Ovary (tissue), 9 donors: ENCODE measurements around the gene TIGAR. TPM values are rescaled to one million over a fixed set of nuclear protein-coding genes. Genes with fewer than 3 reads are reported as not detected.

Experiments
- DNase-seq, 5 donors: peaks; one replicate each; pipeline ENCODE4 v3.0.0-alpha.2; 2019 to 2020
- H3K27ac ChIP-seq, 2 donors: fragments of 200-600 bp; one replicate each; pipeline versions ENCODE4 v1.5.1 to v1.8.0; 2019 to 2022
- H3K27me3 ChIP-seq: fragments of 200-600 bp; one replicate; pipeline ENCODE4 v1.8.0; 2022
- H3K36me3 ChIP-seq: fragments of 200-600 bp; sonication (generic); one replicate; pipeline ENCODE4 v1.5.1; 2019
- H3K4me1 ChIP-seq: one replicate; pipeline ENCODE4 v1.8.1; 2013; ENCODE audit warnings: mild to moderate bottlenecking, moderate library complexity; ENCODE audit not compliant: insufficient read depth
- H3K4me3 ChIP-seq: fragments of 200-600 bp; sonication (generic); one replicate; pipeline ENCODE4 v1.5.1; 2017
- H3K9me3 ChIP-seq, 2 donors: fragments of 200-600 bp in 1 of 2; sonication (generic) in 1 of 2; one replicate each; pipeline versions ENCODE4 v1.5.1 to v1.8.1; 2013 to 2019; ENCODE audit warnings: mild to moderate bottlenecking in 1 of 2, moderate library complexity in 1 of 2
- CTCF ChIP-seq, 3 donors: fragments of 450-650 bp in 2 of 3; fragments of 200-600 bp in 1 of 3; IDR thresholded peaks; one replicate each; pipeline versions ENCODE4 v1.5.1 to v1.8.0; 2016 to 2022; ENCODE audit warnings: antibody characterized with exemption in 3 of 3, mild to moderate bottlenecking in 1 of 3
- EP300 ChIP-seq: sonication (generic); formaldehyde crosslinking; IDR thresholded peaks from one replicate; pipeline ENCODE4 v1.6.1; 2017; ENCODE audit warnings: antibody characterized with exemption
- POLR2A ChIP-seq: fragments of 450-650 bp; IDR thresholded peaks from one replicate; pipeline ENCODE4 v1.6.1; 2017; ENCODE audit warnings: antibody characterized with exemption, mild to moderate bottlenecking, moderate library complexity
- WGBS, 3 donors: extraction: QIAGEN DNeasy Blood & Tissue Kit in 1 of 3; methylation state at CpG; one replicate each; pipeline versions ENCODE4 v1.1.5 to v1.1.7; 2013 to 2017; 5-methylcytosine and 5-hydroxymethylcytosine counted together
- intact Hi-C, 4 donors: fragments of 100-400 bp; cut with DNase I; formaldehyde crosslinking; loops; one replicate each; pipeline versions ENCODE4 v1.11.0 to v1.15.1; 2022 to 2023
- polyA plus RNA-seq, 2 donors: library from polyadenylated mRNA; stranded (reverse); fragments of 200-250 nt in 1 of 2; fragments of 350-450 nt in 1 of 2; fragmentation: Illumina TruSeq in 1 of 2; extraction: RNeasy Lipid Tissue Mini Kit (QIAGEN cat#74804) in 1 of 2; gene quantifications; one replicate each; pipeline ENCODE4 v1.2.3, GENCODE V29; 2013 to 2014
- total RNA-seq, 7 donors: library from RNA; depleted of rRNA in 2 of 7; stranded (reverse); fragments of >200 nt in 2 of 7; fragmentation: NEBNext Ultra II Directional in 3 of 7; extraction: Animal tissue kit (Norgen Biotek cat#: 25700) in 3 of 7; gene quantifications; one replicate each; pipeline versions ENCODE4 v1.1.0 to v1.2.4, GENCODE V29; 2016 to 2023
- donor health status: DM: no; HTN: no; CAD: no; lungs with moderate emphysema.
- donor health status: DM: no; HTN: no; CAD: no.
- donor health status: Bipolar disorder and iron deficiency.
- donor health status: DM: yes; HTN: yes; CAD: no.
- donor health status: DM: no; HTN: no; CAD: no.
- donor health status: DM: yes; HTN: yes; CAD: no.

Gene TIGAR
- total and polyA plus RNA-seq, 9 donors = 0.36 to 10.3 (median 4.1) TPM

- intact Hi-C loops = no loop called here
- 29 to 53% (median 36%) methylated on average over 4 of the region's 4 CpGs for WGBS, 3 donors
- Histone ChIP-seq H3K9me3 (no peaks in the 10 kb centered on the region), H3K36me3 (no peaks in the 10 kb centered on the region), H3K4me1 (no peaks in the 10 kb centered on the region), H3K4me3 (no peak overlapping the region), H3K27me3 (no peaks in the 10 kb centered on the region), H3K27ac (no peak overlapping the region)
- no peak for TF ChIP-seq EP300
- TF ChIP-seq CTCF (IDR thresholded peaks at IDR 0.05) = no peak
- no peak for TF ChIP-seq POLR2A
- no peak for DNase-seq
Observed at GRCh38 chr12:4353785-4354208, 32.8 kb downstream of the TIGAR start.

- Histone ChIP-seq H3K27ac (no peak overlapping the region), H3K36me3 (no peaks in the 10 kb centered on the region), H3K27me3 (no peaks in the 10 kb centered on the region), H3K4me3 (no peak overlapping the region), H3K4me1 (no peaks in the 10 kb centered on the region), H3K9me3 (no peaks in the 10 kb centered on the region)
- no peak for TF ChIP-seq POLR2A
- TF ChIP-seq CTCF (IDR thresholded peaks at IDR 0.05) = no peak
- TF ChIP-seq EP300 = no peak
- DNase-seq = no peak
- WGBS, 3 donors = 43 to 46% (median 44%) methylated on average over 3 of the region's 3 CpGs
- intact Hi-C loops = no loop called here
Observed at GRCh38 chr12:4355156-4356040, 34.4 kb downstream of the TIGAR start.

- no peak for TF ChIP-seq EP300
- TF ChIP-seq CTCF (IDR thresholded peaks at IDR 0.05) = no peak
- no peak for TF ChIP-seq POLR2A
- Histone ChIP-seq H3K4me1 (no peaks in the 10 kb centered on the region), H3K36me3 (no peaks in the 10 kb centered on the region), H3K27me3 (no peaks in the 10 kb centered on the region), H3K4me3 (no peak overlapping the region), H3K9me3 (no peaks in the 10 kb centered on the region), H3K27ac (no peak overlapping the region)
- intact Hi-C loops = no loop called here
- DNase-seq = no peak
Observed at GRCh38 chr12:4356041-4356327, 35.0 kb downstream of the TIGAR start.

- 83 to 89% (median 87%) methylated on average over 2 of the region's 2 CpGs for WGBS, 3 donors
- no peak for TF ChIP-seq CTCF (IDR thresholded peaks at IDR 0.05)
- no peaks in the 10 kb centered on the region for H3K36me3 ChIP-seq
- no peaks in the 10 kb centered on the region for H3K27me3 ChIP-seq
- H3K9me3 ChIP-seq = no peaks in the 10 kb centered on the region
- H3K4me3 ChIP-seq = no peak overlapping the region
- H3K27ac ChIP-seq = no peak overlapping the region
- H3K4me1 ChIP-seq = no peaks in the 10 kb centered on the region
- intact Hi-C loops = no loop called here
- no peak for DNase-seq
Observed at GRCh38 chr12:4366090-4366489, 45.1 kb downstream of the TIGAR start.
